GM12878 (cell line): ENCODE results near the gene MBOAT2. TPM values are rescaled to one million over a fixed set of nuclear protein-coding genes. Genes with fewer than 3 reads are reported as not detected.

Experiments used
- ATAC-seq: fragments of 200-7000 bp; cut with Tn5 transposase; 3 replicates; pipeline ENCODE4 v1.9.1; 2020; ENCODE audit warnings: mild to moderate bottlenecking, moderate library complexity
- BruUV-seq: library from RNA; stranded (reverse); fragments of 400-500 nt; replicated peaks from 2 replicates; lab custom pipeline; 2021; lab: Mats Ljungman, UMichigan
- CTCF ChIA-PET: fragments of 300-600 bp; sonication (Branson Sonifier 250); formaldehyde crosslinking; extraction: SDS; loops from one replicate; lab custom pipeline; 2021; ENCODE audit warnings: inconsistent platforms; lab: Yijun Ruan, JAX
- POLR2A ChIA-PET: fragments of 350-600 bp; formaldehyde crosslinking; extraction: SDS; loops from one replicate; lab custom pipeline; 2021; ENCODE audit warnings: inconsistent platforms; lab: Charles Lee
- RAD21 ChIA-PET: fragments of 300-600 bp; sonication (Branson Sonifier 250); formaldehyde crosslinking; loops from one replicate; lab custom pipeline; 2023; ENCODE audit warnings: antibody characterized with exemption; ENCODE audit not compliant: unreplicated experiment; lab: Charles Lee
- SMC1A ChIA-PET: fragments of 300-600 bp; sonication (Branson Sonifier 250); formaldehyde crosslinking; loops from one replicate; lab custom pipeline; 2023; ENCODE audit not compliant: unreplicated experiment, uncharacterized antibody; lab: Charles Lee
- DNase-seq: peaks from one replicate; pipeline ENCODE4 v3.0.0-alpha.2; 2011; ENCODE audit warnings: low read depth, low spot score
- FAIRE-seq: peaks from 3 replicates; lab custom pipeline; 2011; peaks lifted over from hg19 to GRCh38; lab: Jason Lieb, UNC
- H2AFZ ChIP-seq: 2 replicates; pipeline ENCODE4 v1.6.0; 2011; ENCODE audit warnings: low read depth, low read length, control low read depth; ENCODE audit not compliant: control insufficient read depth
- H3K27ac ChIP-seq: 2 replicates; pipeline ENCODE4 v1.5.1; 2011; ENCODE audit warnings: control low read depth; ENCODE audit not compliant: control insufficient read depth, insufficient read depth
- H3K27me3 ChIP-seq, 2 experiments: replicated peaks in 1 of 2; 2 replicates each; pipeline versions ENCODE4 v1.6.0 to v1.6.1; 2011; ENCODE audit warnings: low read length in 1 of 2; ENCODE audit not compliant: control insufficient read depth in 2 of 2, insufficient read depth in 2 of 2
- H3K36me3 ChIP-seq, 2 experiments: 2 replicates each; pipeline ENCODE4 v1.5.1; 2011; ENCODE audit warnings: low read length in 1 of 2; ENCODE audit not compliant: control insufficient read depth in 2 of 2, insufficient read depth in 2 of 2
- H3K4me1 ChIP-seq: 2 replicates; pipeline ENCODE4 v1.6.1; 2011; ENCODE audit warnings: mild to moderate bottlenecking, low read length, moderate library complexity, mixed read lengths; ENCODE audit not compliant: control insufficient read depth, insufficient read depth
- H3K4me2 ChIP-seq: 2 replicates; pipeline ENCODE4 v1.6.0; 2011; ENCODE audit warnings: control low read depth; ENCODE audit not compliant: control insufficient read depth, insufficient read depth
- H3K4me3 ChIP-seq: fragments of 200-600 bp; sonication (generic); 2 replicates; pipeline ENCODE4 v1.5.1; 2016
- H3K79me2 ChIP-seq: 2 replicates; pipeline ENCODE4 v1.6.0; 2011; ENCODE audit warnings: low read length; ENCODE audit not compliant: control insufficient read depth, insufficient read depth
- H3K9ac ChIP-seq: 2 replicates; pipeline ENCODE4 v1.8.0; 2011; ENCODE audit warnings: low read length, control low read depth, mixed read lengths; ENCODE audit not compliant: control insufficient read depth, insufficient read depth
- H3K9me3 ChIP-seq: replicated peaks from 3 replicates; pipeline ENCODE4 v1.5.1; 2011; ENCODE audit warnings: mild to moderate bottlenecking, low read length; ENCODE audit not compliant: control insufficient read depth, insufficient read depth
- H4K20me1 ChIP-seq: 2 replicates; pipeline ENCODE4 v1.6.0; 2011; ENCODE audit not compliant: control insufficient read depth, insufficient read depth
- CBX3 ChIP-seq: fragments of 200-600 bp; sonication (generic); IDR thresholded peaks from 2 replicates; pipeline ENCODE4 v1.6.1; 2016; ENCODE audit warnings: low read depth, borderline replicate concordance
- CHD4 ChIP-seq: fragments of 200-600 bp; sonication (generic); IDR thresholded peaks from 2 replicates; pipeline ENCODE4 v1.6.1; 2016; ENCODE audit warnings: mild to moderate bottlenecking
- MEF2B ChIP-seq: fragments of 450-650 bp; IDR thresholded peaks from 2 replicates; pipeline ENCODE4 v1.6.1; 2018; ENCODE audit warnings: mild to moderate bottlenecking, moderate library complexity; ENCODE audit not compliant: partially characterized antibody, poor library complexity, severe bottlenecking
- MXI1 ChIP-seq: fragments of 150-350 bp; IDR thresholded peaks from 2 replicates; pipeline ENCODE4 v1.6.1; 2011; ENCODE audit warnings: low read depth, mild to moderate bottlenecking, inconsistent platforms, low read length, improper control_type of control experiment
- NBN ChIP-seq: fragments of 450-650 bp; IDR thresholded peaks from 2 replicates; pipeline ENCODE4 v1.6.1; 2016
- PKNOX1 ChIP-seq: fragments of 450-650 bp; IDR thresholded peaks from 2 replicates; pipeline ENCODE4 v1.6.1; 2016; ENCODE audit warnings: mild to moderate bottlenecking
- RELA ChIP-seq: fragments of 450-650 bp; IDR thresholded peaks from 2 replicates; pipeline ENCODE4 v1.8.0; 2014; ENCODE audit warnings: borderline replicate concordance; ENCODE audit not compliant: partially characterized antibody
- SPI1 ChIP-seq: IDR thresholded peaks from 2 replicates; pipeline ENCODE4 v1.6.1; 2011; ENCODE audit warnings: low read depth, mild to moderate bottlenecking, low read length, moderate library complexity, borderline replicate concordance; ENCODE audit not compliant: insufficient read depth
- SREBF1 ChIP-seq: IDR thresholded peaks from 2 replicates; pipeline ENCODE4 v1.6.1; 2012; ENCODE audit warnings: mild to moderate bottlenecking, low read length
- SUPT20H ChIP-seq: IDR thresholded peaks from 2 replicates; pipeline ENCODE4 v1.6.1; 2011; ENCODE audit warnings: low read depth, mild to moderate bottlenecking, low read length, moderate library complexity, borderline replicate concordance; ENCODE audit not compliant: control insufficient read depth
- TARDBP ChIP-seq: IDR thresholded peaks from 2 replicates; pipeline ENCODE4 v1.6.1; 2016; ENCODE audit warnings: borderline replicate concordance
- YY1 ChIP-seq: IDR thresholded peaks from 2 replicates; pipeline ENCODE4 v1.6.1; 2011; ENCODE audit warnings: low read depth, mild to moderate bottlenecking, low read length
- ZBTB40 ChIP-seq: fragments of 450-650 bp; IDR thresholded peaks from 2 replicates; pipeline ENCODE4 v1.6.1; 2016; ENCODE audit warnings: mild to moderate bottlenecking, moderate library complexity, borderline replicate concordance
- WGBS: methylation state at CpG from one replicate; pipeline ENCODE4 v1.1.6; 2016; ENCODE audit warnings: low lambda C conversion rate; ENCODE audit not compliant: insufficient replicate concordance, insufficient coverage; ENCODE audit errors: missing lambda C conversion rate; 5-methylcytosine and 5-hydroxymethylcytosine counted together
- in situ Hi-C: fragments of 300-500 bp; cut with MboI; formaldehyde crosslinking; loops from 9 replicates; pipeline ENCODE4 v1.14.3; 2018; ENCODE audit warnings: mixed read lengths
- intact Hi-C: fragments of 100-400 bp; cut with micrococcal nuclease; formaldehyde crosslinking; loops from one replicate; pipeline ENCODE4 v1.14.2; 2022; ENCODE audit not compliant: unreplicated experiment
- polyA plus RNA-seq, 11 experiments: library from polyadenylated mRNA; depleted of rRNA in 4 of 11; unstranded in 6 of 11; stranded (reverse) in 5 of 11; fragments of >200 nt; fragmentation: Nextera tagmentation in 4 of 11; fragmentation: Illumina TruSeq in 1 of 11; extraction: Ambion mirVana in 4 of 11; extraction: Trizol in 1 of 11; gene quantifications; 1 replicate in 1 of 11; 2 replicates in 10 of 11; pipeline versions ENCODE4 v1.2.1 to v1.2.3, GENCODE V29; 2011 to 2016; ENCODE audit warnings: inconsistent platforms in 2 of 11, missing spikeins in 2 of 11, low read depth in 1 of 11
- total RNA-seq, 4 experiments: library from RNA; depleted of rRNA in 3 of 4; stranded (reverse); fragments of >200 nt in 3 of 4; fragmentation: Illumina TruSeq in 1 of 4; extraction: Trizol in 1 of 4; gene quantifications; 2 replicates each; pipeline versions ENCODE4 v1.2.1 to v1.2.3, GENCODE V29; 2013 to 2021
- TF ChIP-seq, protein P1 (sequence below): IDR thresholded peaks from 2 replicates; pipeline ENCODE4 v1.6.1; 2011; ENCODE audit warnings: borderline replicate concordance, low read depth, mild to moderate bottlenecking, moderate library complexity, mixed read lengths, low read length; ENCODE audit not compliant: insufficient read depth; ENCODE audit errors: extremely low read length
- TF ChIP-seq, protein P2 (sequence below): IDR thresholded peaks from 2 replicates; pipeline ENCODE4 v1.6.1; 2012; ENCODE audit warnings: low read depth, low read length, improper control_type of control experiment

MBOAT2 gene
- total and polyA plus RNA-seq, 10 of the 15 experiments (the other 5 are each of a cell fraction or from before 2014, with no cell fraction given), result 0.08 to 40.6 (median 1.8) TPM

- ChIA-PET SMC1A (interaction anchor here (1.1 kb wide), 1 partner anchor 83 kb away, joined by 4 read pairs; no protein-coding TSS in a partner anchor), CTCF (no interaction called here), POLR2A (no interaction called here), RAD21 (no interaction called here)
- ATAC-seq, result no peak
- TF ChIP-seq RELA (no peak), PKNOX1 (no peak), TARDBP (no peak), CBX3 (no peak), CHD4 (no peak), SPI1 (no peak), SREBF1 (no peak), MXI1 (no peak), YY1 (no peak), ZBTB40 (no peak), SUPT20H (no peak), MEF2B (no peak), NBN (no peak)
- TF ChIP-seq, protein P1, sequence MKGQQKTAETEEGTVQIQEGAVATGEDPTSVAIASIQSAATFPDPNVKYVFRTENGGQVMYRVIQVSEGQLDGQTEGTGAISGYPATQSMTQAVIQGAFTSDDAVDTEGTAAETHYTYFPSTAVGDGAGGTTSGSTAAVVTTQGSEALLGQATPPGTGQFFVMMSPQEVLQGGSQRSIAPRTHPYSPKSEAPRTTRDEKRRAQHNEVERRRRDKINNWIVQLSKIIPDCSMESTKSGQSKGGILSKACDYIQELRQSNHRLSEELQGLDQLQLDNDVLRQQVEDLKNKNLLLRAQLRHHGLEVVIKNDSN, result no peak
- TF ChIP-seq, protein P2, sequence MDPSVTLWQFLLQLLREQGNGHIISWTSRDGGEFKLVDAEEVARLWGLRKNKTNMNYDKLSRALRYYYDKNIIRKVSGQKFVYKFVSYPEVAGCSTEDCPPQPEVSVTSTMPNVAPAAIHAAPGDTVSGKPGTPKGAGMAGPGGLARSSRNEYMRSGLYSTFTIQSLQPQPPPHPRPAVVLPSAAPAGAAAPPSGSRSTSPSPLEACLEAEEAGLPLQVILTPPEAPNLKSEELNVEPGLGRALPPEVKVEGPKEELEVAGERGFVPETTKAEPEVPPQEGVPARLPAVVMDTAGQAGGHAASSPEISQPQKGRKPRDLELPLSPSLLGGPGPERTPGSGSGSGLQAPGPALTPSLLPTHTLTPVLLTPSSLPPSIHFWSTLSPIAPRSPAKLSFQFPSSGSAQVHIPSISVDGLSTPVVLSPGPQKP, result no peak
- Histone ChIP-seq H4K20me1 (no peaks in the 10 kb centered on the region), H2AFZ (no peak overlapping the region), H3K4me3 (no peak overlapping the region), H3K4me2 (no peak overlapping the region), H3K4me1 (no peaks in the 10 kb centered on the region), H3K36me3 (peaks cover 0 to 10% of the 10 kb centered on the region in 2 experiments; a peak in 3 of 4 replicates), H3K27ac (no peak overlapping the region), H3K9me3 (peaks cover 15% of the 10 kb centered on the region; the same call in 2 of the 3 replicates), H3K79me2 (no peaks in the 10 kb centered on the region), H3K9ac (no peak overlapping the region), H3K27me3 (no peaks in the 10 kb centered on the region)
- no peak for DNase-seq
- no peak for FAIRE-seq
- intact Hi-C loops (no loop called here), in situ Hi-C loops (no loop called here)
- BruUV-seq, result no TSS peak
- WGBS, result 67% methylated on average over 1 of the region's 1 CpG
These were observed 46.7 kb downstream of the MBOAT2 start for GRCh38 chr2:8956774-8957173.
